Measurements from ENCODE around the gene NT5DC4.

Gene NT5DC4

DNA sequence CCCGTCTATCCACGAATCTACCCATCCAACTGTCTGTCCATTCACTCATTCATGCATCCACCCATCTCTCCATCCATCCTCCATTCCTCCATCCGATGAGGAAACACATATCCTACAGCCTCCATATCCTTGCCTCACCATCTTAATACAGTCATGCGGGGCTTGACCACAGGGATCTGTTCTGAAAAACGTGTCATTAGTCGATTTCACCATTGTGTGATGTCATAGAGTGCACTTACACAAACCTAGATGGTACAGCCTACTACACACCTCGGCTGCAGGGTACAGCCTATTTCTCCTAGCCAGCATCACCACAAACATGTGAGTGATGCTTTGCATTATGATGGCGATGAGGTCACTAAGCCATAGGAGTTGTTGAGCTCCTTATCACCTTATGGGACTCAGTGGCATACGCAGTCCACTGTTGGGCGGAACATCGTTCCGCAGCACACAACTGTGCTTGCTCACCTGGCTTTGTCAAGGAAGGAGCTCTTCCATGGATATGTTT is 1.9 kb upstream of the NT5DC4 start:
- H3K4me3 ChIP-seq (ENCODE audit: control insufficient read depth in 1 of 7, extremely low read depth in 1 of 7, insufficient read depth in 4 of 7, low read depth in 2 of 7, low read length in 6 of 7): no peak overlapping the region
- POLR2A ChIA-PET: no interaction called here
- no peaks in the 10 kb centered on the region for H3K27me3 ChIP-seq (replicated peaks in 2 of 5; ENCODE audit: control insufficient read depth in 4 of 5, insufficient read depth in 5 of 5, low read length in 4 of 5)
- no peak overlapping the region for H3K27ac ChIP-seq (ENCODE audit: insufficient read depth in 1 of 2, low read depth in 1 of 2, low read length in 2 of 2, poor library complexity in 1 of 2, severe bottlenecking in 2 of 2)
- DNase-seq: no peak
- CTCF ChIA-PET: interaction anchor here (0.6 to 1.3 kb wide), 7 partner anchors 9 to 223 kb away, joined by 3 to 4 read pairs (median 3); no protein-coding TSS in a partner anchor
- 90% methylated on average over 12 of the region's 12 CpGs for WGBS (ENCODE audit: insufficient coverage)
- H3K4me1 ChIP-seq (ENCODE audit: control extremely low read depth in 1 of 4, control insufficient read depth in 4 of 4, insufficient read depth in 4 of 4, low read length in 3 of 4): peaks cover 0 to 19% (median 0%) of the 10 kb centered on the region in 4 experiments
- no peaks in the 10 kb centered on the region for H3K9me3 ChIP-seq (ENCODE audit: control extremely low read depth in 1 of 5, control insufficient read depth in 4 of 5, insufficient read depth in 2 of 5, low read depth in 1 of 5, low read length in 4 of 5)
- H3K36me3 ChIP-seq (ENCODE audit: control insufficient read depth in 4 of 4, insufficient read depth in 4 of 4, low read length in 3 of 4): no peaks in the 10 kb centered on the region

DNA sequence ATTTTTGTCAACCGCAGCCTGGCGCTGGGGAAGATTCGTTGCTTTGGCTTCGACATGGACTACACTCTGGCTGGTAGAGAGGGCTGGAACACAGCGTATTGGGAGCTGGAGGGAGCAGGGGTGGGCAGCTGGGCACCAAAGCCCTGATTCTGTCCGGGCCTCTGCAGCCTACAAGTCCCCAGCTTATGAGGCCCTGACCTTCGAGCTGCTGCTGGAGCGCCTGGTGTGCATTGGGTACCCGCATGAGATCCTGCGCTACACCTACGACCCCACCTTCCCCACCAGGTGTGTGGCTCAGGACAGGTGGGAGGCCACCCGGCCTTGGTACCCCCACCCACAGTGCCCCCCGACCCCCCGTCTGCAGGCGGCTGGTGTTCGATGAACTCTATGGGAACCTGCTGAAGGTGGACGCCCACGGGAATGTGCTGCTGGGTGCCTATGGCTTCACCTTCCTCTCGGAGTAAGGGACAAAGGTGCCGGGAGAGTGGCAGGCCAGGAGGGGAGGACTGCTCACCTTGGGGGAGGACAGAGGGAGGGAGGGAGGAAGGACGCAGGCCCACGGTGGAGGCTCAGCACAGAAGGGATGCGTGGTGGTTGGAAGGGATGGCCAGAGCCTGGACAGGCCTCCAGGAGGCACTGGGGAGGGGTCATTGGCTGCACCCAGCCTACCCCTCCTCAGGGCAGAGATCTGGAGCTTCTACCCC is 1.2 kb downstream of the NT5DC4 start:
- DNase-seq: no peak
- CTCF ChIA-PET: interaction anchor here (0.6 to 11.5 kb wide), 8 partner anchors 18 to 178 kb away, joined by 3 to 275 read pairs (median 134); partner anchors contain the start of gene SLC20A1
- Histone ChIP-seq H3K4me3 (ENCODE audit: control insufficient read depth in 1 of 7, extremely low read depth in 1 of 7, insufficient read depth in 4 of 7, low read depth in 2 of 7, low read length in 6 of 7) (no peak overlapping the region), H3K27me3 (replicated peaks in 2 of 5; ENCODE audit: control insufficient read depth in 4 of 5, insufficient read depth in 5 of 5, low read length in 4 of 5) (no peaks in the 10 kb centered on the region), H3K27ac (ENCODE audit: insufficient read depth in 1 of 2, low read depth in 1 of 2, low read length in 2 of 2, poor library complexity in 1 of 2, severe bottlenecking in 2 of 2) (no peak overlapping the region), H3K36me3 (ENCODE audit: control insufficient read depth in 4 of 4, insufficient read depth in 4 of 4, low read length in 3 of 4) (no peaks in the 10 kb centered on the region), H3K4me1 (ENCODE audit: control extremely low read depth in 1 of 4, control insufficient read depth in 4 of 4, insufficient read depth in 4 of 4, low read length in 3 of 4) (peaks cover 0 to 46% (median 16%) of the 10 kb centered on the region in 4 experiments), H3K9me3 (ENCODE audit: control extremely low read depth in 1 of 5, control insufficient read depth in 4 of 5, insufficient read depth in 2 of 5, low read depth in 1 of 5, low read length in 4 of 5) (no peaks in the 10 kb centered on the region)
- WGBS (ENCODE audit: insufficient coverage): 93% methylated on average over 19 of the region's 23 CpGs
- POLR2A ChIA-PET: no interaction called here

DNA sequence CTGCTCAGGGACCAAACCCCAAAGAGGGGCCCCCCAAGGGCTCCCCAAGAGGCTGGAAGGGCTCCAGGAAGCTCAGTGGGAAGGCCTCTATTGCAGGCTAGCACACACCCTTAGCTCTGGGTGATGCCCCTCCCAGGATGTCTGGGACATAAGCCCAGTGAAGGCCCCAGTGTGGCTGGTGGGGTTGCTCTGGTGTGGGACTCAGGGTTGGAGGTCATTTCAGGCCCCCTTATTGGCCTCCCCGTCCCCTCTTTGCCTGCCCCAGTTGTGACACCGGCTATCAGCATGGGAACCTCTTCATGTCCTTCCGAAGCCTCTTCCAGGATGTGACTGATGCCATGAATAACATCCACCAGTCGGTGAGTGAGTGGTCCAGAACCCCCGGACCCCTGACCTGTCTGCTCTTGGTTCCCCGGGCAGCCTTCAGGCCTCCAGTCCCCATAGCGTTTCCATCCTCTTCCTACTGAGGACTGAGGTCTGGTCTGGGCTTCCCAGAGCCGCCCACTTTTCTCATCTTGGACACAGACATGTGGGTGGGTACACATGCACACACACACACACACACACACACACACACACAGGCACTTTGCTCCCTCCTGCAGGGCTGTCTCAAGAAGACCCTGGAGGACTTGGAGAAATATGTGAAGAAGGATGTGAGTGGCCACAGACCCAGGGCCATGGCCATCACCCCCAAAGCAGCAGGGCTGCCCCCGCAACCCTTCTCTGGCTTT is 2.2 kb downstream of the NT5DC4 start:
- no peak overlapping the region for H3K27ac ChIP-seq (ENCODE audit: insufficient read depth in 1 of 2, low read depth in 1 of 2, low read length in 2 of 2, poor library complexity in 1 of 2, severe bottlenecking in 2 of 2)
- DNase-seq: no peak
- POLR2A ChIA-PET: no interaction called here
- no peaks in the 10 kb centered on the region for H3K36me3 ChIP-seq (ENCODE audit: control insufficient read depth in 4 of 4, insufficient read depth in 4 of 4, low read length in 3 of 4)
- CTCF ChIA-PET: interaction anchor here (0.6 to 11.5 kb wide), 13 partner anchors 8 to 179 kb away, joined by 3 to 275 read pairs (median 37); partner anchors contain the start of gene SLC20A1
- no peak overlapping the region for H3K4me3 ChIP-seq (ENCODE audit: control insufficient read depth in 1 of 7, extremely low read depth in 1 of 7, insufficient read depth in 4 of 7, low read depth in 2 of 7, low read length in 6 of 7)
- no peaks in the 10 kb centered on the region for H3K9me3 ChIP-seq (ENCODE audit: control extremely low read depth in 1 of 5, control insufficient read depth in 4 of 5, insufficient read depth in 2 of 5, low read depth in 1 of 5, low read length in 4 of 5)
- no peaks in the 10 kb centered on the region for H3K27me3 ChIP-seq (replicated peaks in 2 of 5; ENCODE audit: control insufficient read depth in 4 of 5, insufficient read depth in 5 of 5, low read length in 4 of 5)
- H3K4me1 ChIP-seq (ENCODE audit: control extremely low read depth in 1 of 4, control insufficient read depth in 4 of 4, insufficient read depth in 4 of 4, low read length in 3 of 4): peaks cover 0 to 51% (median 18%) of the 10 kb centered on the region in 4 experiments
- 96% methylated on average over 7 of the region's 9 CpGs for WGBS (ENCODE audit: insufficient coverage)

DNA sequence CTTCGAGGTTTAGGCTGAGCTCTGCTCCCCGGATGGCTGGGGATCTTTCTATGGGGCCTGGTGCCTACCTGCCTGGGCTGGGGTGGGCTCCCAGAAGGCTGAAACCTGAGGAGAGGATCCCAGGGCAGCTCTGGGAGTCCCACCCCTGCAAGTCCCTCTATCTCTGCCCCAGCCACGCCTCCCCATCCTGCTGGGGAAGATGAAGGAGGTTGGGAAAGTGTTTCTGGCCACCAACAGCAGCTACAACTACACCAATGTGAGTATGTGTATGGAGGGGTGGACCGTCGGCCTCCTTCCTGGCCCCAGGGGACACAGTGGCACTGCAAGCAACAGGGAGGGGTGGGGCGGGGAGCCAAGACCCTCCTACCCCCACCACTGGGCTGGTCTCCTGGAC is 2.7 kb downstream of the NT5DC4 start:
- ChIA-PET CTCF (interaction anchor here (1.6 to 11.5 kb wide), 12 partner anchors 8 to 124 kb away, joined by 3 to 275 read pairs (median 47); partner anchors contain the start of gene SLC20A1), POLR2A (no interaction called here)
- Histone ChIP-seq H3K27ac (ENCODE audit: insufficient read depth in 1 of 2, low read depth in 1 of 2, low read length in 2 of 2, poor library complexity in 1 of 2, severe bottlenecking in 2 of 2) (no peak overlapping the region), H3K36me3 (ENCODE audit: control insufficient read depth in 4 of 4, insufficient read depth in 4 of 4, low read length in 3 of 4) (no peaks in the 10 kb centered on the region), H3K4me1 (ENCODE audit: control extremely low read depth in 1 of 4, control insufficient read depth in 4 of 4, insufficient read depth in 4 of 4, low read length in 3 of 4) (peaks cover 0 to 57% (median 22%) of the 10 kb centered on the region in 4 experiments), H3K4me3 (ENCODE audit: control insufficient read depth in 1 of 7, extremely low read depth in 1 of 7, insufficient read depth in 4 of 7, low read depth in 2 of 7, low read length in 6 of 7) (no peak overlapping the region), H3K9me3 (ENCODE audit: control extremely low read depth in 1 of 5, control insufficient read depth in 4 of 5, insufficient read depth in 2 of 5, low read depth in 1 of 5, low read length in 4 of 5) (no peaks in the 10 kb centered on the region), H3K27me3 (replicated peaks in 2 of 5; ENCODE audit: control insufficient read depth in 4 of 5, insufficient read depth in 5 of 5, low read length in 4 of 5) (no peaks in the 10 kb centered on the region)
- 88% methylated on average over 2 of the region's 6 CpGs for WGBS (ENCODE audit: insufficient coverage)
- no peak for DNase-seq

DNA sequence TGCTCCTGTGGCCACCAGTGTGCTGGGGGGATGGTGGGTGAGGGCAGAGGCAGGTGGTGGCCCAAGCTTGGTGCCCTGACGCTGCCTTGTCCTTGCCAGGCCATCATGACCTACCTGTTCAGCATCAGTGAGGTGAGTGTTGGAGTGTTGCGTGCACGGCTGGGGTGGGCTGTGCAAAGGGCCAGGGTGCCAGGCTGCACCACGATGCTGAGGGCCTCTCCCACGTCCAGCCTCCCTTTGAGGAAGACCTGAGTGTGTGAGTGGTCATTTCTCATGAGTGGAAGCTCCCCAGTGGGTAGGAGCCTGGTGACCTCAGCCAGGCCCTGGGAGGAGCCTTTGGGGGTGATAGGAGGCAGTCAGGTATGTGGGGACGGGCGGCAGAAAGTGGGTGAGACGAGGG is 3.2 kb downstream of the NT5DC4 start:
- no peak overlapping the region for H3K4me3 ChIP-seq (ENCODE audit: control insufficient read depth in 1 of 7, extremely low read depth in 1 of 7, insufficient read depth in 4 of 7, low read depth in 2 of 7, low read length in 6 of 7)
- H3K27me3 ChIP-seq (replicated peaks in 2 of 5; ENCODE audit: control insufficient read depth in 4 of 5, insufficient read depth in 5 of 5, low read length in 4 of 5): no peaks in the 10 kb centered on the region
- no peak overlapping the region for H3K27ac ChIP-seq (ENCODE audit: insufficient read depth in 1 of 2, low read depth in 1 of 2, low read length in 2 of 2, poor library complexity in 1 of 2, severe bottlenecking in 2 of 2)
- peaks cover 0 to 61% (median 26%) of the 10 kb centered on the region in 4 experiments for H3K4me1 ChIP-seq (ENCODE audit: control extremely low read depth in 1 of 4, control insufficient read depth in 4 of 4, insufficient read depth in 4 of 4, low read length in 3 of 4)
- H3K9me3 ChIP-seq (ENCODE audit: control extremely low read depth in 1 of 5, control insufficient read depth in 4 of 5, insufficient read depth in 2 of 5, low read depth in 1 of 5, low read length in 4 of 5): no peaks in the 10 kb centered on the region
- CTCF ChIA-PET: interaction anchor here (0.7 to 11.5 kb wide), 18 partner anchors 8 to 244 kb away, joined by 3 to 275 read pairs (median 20); partner anchors contain the start of gene SLC20A1
- DNase-seq: no peak
- POLR2A ChIA-PET: no interaction called here
- 98% methylated on average over 7 of the region's 8 CpGs for WGBS (ENCODE audit: insufficient coverage)
- H3K36me3 ChIP-seq (ENCODE audit: control insufficient read depth in 4 of 4, insufficient read depth in 4 of 4, low read length in 3 of 4): no peaks in the 10 kb centered on the region

DNA sequence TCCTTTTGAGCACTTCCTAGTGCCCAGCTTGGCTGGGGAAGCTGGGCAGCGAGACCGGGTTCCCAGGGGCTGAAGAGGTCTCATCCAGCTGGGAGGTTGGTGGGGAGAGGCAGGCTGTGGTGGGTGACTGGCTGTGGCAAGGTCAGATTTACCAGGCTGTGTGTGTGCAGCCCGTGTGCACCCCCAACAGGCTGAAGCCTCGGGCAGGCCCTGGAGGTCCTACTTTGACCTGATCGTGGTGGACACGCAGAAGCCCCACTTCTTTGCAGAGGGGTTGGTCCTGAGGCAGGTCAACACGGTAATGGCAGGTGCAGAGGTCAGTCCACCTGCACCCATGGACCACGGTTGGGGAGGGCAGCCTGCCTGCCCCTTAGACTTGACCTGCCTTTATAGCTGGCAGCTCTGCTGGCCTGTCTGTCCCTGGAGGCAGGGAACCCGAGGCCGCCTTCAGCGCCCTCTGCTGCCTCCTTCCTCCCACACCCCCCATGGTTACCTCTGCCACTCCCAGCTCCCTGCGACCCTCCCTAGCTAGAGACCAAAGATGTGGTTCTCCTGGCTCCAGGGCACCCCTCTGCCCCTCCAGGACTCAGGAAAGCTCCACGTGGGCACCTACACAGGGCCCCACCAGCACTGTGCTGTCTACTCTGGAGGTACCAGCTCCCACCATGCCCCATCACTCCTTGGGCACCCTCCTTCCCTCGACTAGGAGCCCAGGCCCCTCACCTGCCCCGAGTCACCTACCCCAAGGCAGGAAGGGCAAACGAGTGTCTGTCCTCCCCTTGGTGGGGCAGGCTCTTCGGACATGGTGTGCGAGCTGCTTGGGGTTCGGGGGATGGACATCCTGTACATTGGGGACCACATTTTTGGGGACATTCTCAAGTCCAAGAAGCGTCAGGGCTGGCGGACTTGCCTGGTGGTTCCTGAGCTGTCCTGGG is 4.0 kb downstream of the NT5DC4 start:
- Histone ChIP-seq H3K36me3 (ENCODE audit: control insufficient read depth in 4 of 4, insufficient read depth in 4 of 4, low read length in 3 of 4) (no peaks in the 10 kb centered on the region), H3K4me3 (ENCODE audit: control insufficient read depth in 1 of 7, extremely low read depth in 1 of 7, insufficient read depth in 4 of 7, low read depth in 2 of 7, low read length in 6 of 7) (no peak overlapping the region), H3K4me1 (ENCODE audit: control extremely low read depth in 1 of 4, control insufficient read depth in 4 of 4, insufficient read depth in 4 of 4, low read length in 3 of 4) (peaks cover 0 to 67% (median 30%) of the 10 kb centered on the region in 4 experiments), H3K27ac (ENCODE audit: insufficient read depth in 1 of 2, low read depth in 1 of 2, low read length in 2 of 2, poor library complexity in 1 of 2, severe bottlenecking in 2 of 2) (no peak overlapping the region), H3K9me3 (ENCODE audit: control extremely low read depth in 1 of 5, control insufficient read depth in 4 of 5, insufficient read depth in 2 of 5, low read depth in 1 of 5, low read length in 4 of 5) (no peaks in the 10 kb centered on the region), H3K27me3 (replicated peaks in 2 of 5; ENCODE audit: control insufficient read depth in 4 of 5, insufficient read depth in 5 of 5, low read length in 4 of 5) (no peaks in the 10 kb centered on the region)
- CTCF ChIA-PET: interaction anchor here (0.6 to 11.5 kb wide), 30 partner anchors 8 to 245 kb away, joined by 3 to 275 read pairs (median 7); partner anchors contain the start of genes CHCHD5 and SLC20A1
- 64% methylated on average over 20 of the region's 21 CpGs for WGBS (ENCODE audit: insufficient coverage)
- POLR2A ChIA-PET: interaction anchor here (0.7 to 2.2 kb wide), 4 partner anchors 18 to 98 kb away, joined by 3 to 11 read pairs (median 3); no protein-coding TSS in a partner anchor
- DNase-seq: peak; percentile 47 to 51 (median 49)
